ENCODE measurements around the gene USP34.
"Not testable (repeated sequence)": the region's sequence is repeated elsewhere in the genome, so short reads cannot be mapped to it uniquely, and the experiment has no call there.

USP34 gene

GRCh38 chr2:61249521-61250071 lies 221.3 kb downstream of the USP34 start:
- no peak for DNase-seq (ENCODE audit: low spot score)

- DNase-seq (ENCODE audit: low spot score), result peak; percentile 9
Measured at GRCh38 chr2:61247204-61247812, 223.6 kb downstream of the USP34 start.

- DNase-seq (ENCODE audit: low spot score), result no peak
Measured at GRCh38 chr2:61244694-61245093, 226.2 kb downstream of the USP34 start.

- no peak for DNase-seq (ENCODE audit: low spot score)
Measured at GRCh38 chr2:61241266-61241665, 229.6 kb downstream of the USP34 start.

- no peak for DNase-seq (ENCODE audit: low spot score)
Measured at GRCh38 chr2:61238219-61239012, 232.5 kb downstream of the USP34 start.

GRCh38 chr2:61235716-61236115 lies 235.2 kb downstream of the USP34 start:
- no peak for DNase-seq (ENCODE audit: low spot score)

- no peak for DNase-seq (ENCODE audit: low spot score)
Measured at GRCh38 chr2:61233581-61233980, 237.3 kb downstream of the USP34 start.

GRCh38 chr2:61229936-61230335 lies 241.0 kb downstream of the USP34 start:
- DNase-seq (ENCODE audit: low spot score), result no peak

- DNase-seq (ENCODE audit: low spot score), result no peak
Measured at GRCh38 chr2:61222567-61222966, 248.3 kb downstream of the USP34 start.

- no peak for DNase-seq (ENCODE audit: low spot score)
Measured at GRCh38 chr2:61221819-61222218, 249.1 kb downstream of the USP34 start.

GRCh38 chr2:61220768-61221167 lies 250.1 kb downstream of the USP34 start:
- peak; percentile 14 for DNase-seq (ENCODE audit: low spot score)

GRCh38 chr2:61218817-61219170 lies 252.1 kb downstream of the USP34 start:
- no peak for DNase-seq (ENCODE audit: low spot score)

GRCh38 chr2:61218076-61218816 lies 252.6 kb downstream of the USP34 start:
- DNase-seq (ENCODE audit: low spot score), result no peak

GRCh38 chr2:61214171-61214570 lies 256.7 kb downstream of the USP34 start:
- DNase-seq (ENCODE audit: low spot score), result no peak

- DNase-seq (ENCODE audit: low spot score), result peak; percentile 10
Measured at GRCh38 chr2:61210332-61210981, 260.4 kb downstream of the USP34 start.

- no peak for DNase-seq (ENCODE audit: low spot score)
Measured at GRCh38 chr2:61205132-61205531, 265.8 kb downstream of the USP34 start.

GRCh38 chr2:61196671-61197070 lies 274.2 kb downstream of the USP34 start:
- DNase-seq (ENCODE audit: low spot score), result no peak

- not testable (repeated sequence) for DNase-seq (ENCODE audit: low spot score)
Measured at GRCh38 chr2:61194646-61195045, 276.2 kb downstream of the USP34 start.

GRCh38 chr2:61193670-61194561 lies 277.0 kb downstream of the USP34 start:
- DNase-seq (ENCODE audit: low spot score), result no peak

- no peak for DNase-seq (ENCODE audit: low spot score)
Measured at GRCh38 chr2:61187085-61187484, 283.8 kb downstream of the USP34 start.

GRCh38 chr2:61185231-61185728 lies 285.6 kb downstream of the USP34 start:
- no peak for DNase-seq (ENCODE audit: low spot score)

All from AG08396 (cell line).